HUDEP-2 (cell line): Measurements from ENCODE around the gene TOPBP1.
A peak's percentile ranks its signal among the peaks of the same experiment; 100 is the strongest.
"Not testable (repeated sequence)": the region's sequence is repeated elsewhere in the genome, so short reads cannot be mapped to it uniquely, and the experiment has no call there.

Experiments used
- DNase-seq, 76 experiments: peaks; one replicate each; lab custom pipeline; 2025; ENCODE audit not compliant: unreplicated experiment in 76 of 76; lab: John Stamatoyannopoulos, UW

TOPBP1 gene

DNA sequence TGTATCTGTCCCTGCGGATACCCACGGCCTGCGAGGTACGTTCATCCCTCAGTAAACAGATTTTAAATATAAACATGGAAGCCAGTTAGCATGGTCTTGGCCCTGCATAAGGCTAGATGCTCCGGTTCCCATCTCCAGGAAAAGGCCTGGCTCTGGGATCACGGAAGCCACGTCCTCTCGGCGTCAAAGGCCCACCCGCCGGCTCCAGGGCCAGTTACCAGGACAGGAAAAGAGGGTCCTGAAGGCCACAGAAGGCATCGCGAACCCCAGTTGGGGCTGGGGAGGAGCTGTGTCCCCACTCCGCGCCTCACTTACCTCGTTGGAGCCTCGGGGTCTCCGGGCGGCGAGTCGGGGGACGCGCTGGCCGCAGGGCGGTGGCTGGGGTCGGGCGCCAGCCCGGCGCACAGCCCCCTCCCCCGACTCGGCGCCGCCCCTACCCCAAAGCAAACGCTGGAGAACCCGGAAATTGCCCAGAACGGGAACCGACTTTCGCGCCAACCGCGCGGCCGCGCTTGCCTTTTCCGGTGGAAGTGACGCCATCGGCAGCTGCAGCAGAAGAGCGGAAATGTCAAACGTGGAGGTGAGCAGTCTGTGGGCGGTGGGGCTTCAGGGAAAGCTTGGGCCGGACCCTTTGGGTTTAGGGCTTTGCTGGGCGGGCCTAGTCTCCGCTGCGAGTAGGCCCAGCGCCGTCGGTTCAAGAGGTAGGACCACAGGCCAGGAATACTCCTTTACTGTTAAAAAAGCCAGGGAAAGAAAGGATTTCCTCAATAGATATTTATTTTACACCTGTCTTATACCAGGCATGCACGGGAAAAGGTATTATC, at the start of gene TOPBP1:
Gene TOPBP1, minus strand, starts transcription at position 488 of the 824 bp plus-strand sequence. CDS start 814 bp downstream, outside the sequence.
- peak in 72 of 76 experiments; percentile 14 to 80 (median 58) for DNase-seq

DNA sequence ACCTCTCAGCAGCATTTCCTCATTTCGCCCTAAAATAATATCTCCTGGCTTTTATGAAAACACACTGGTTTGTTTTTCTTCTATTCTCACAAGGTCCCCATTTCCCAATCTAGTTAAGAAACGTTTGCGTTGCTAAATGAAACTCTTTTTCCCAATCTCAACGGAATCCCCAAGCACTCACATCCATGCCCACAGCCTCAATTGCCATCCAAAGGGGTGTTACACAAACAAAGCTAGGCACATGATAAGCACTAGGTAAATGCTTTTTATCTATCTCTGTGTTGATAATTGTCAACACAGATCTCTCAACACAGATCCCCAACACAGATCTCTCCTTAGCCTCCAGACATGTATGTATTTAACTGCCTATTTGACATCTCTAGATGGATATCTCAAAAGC, 49.3 kb upstream of the TOPBP1 start:
- no peak for DNase-seq

DNA sequence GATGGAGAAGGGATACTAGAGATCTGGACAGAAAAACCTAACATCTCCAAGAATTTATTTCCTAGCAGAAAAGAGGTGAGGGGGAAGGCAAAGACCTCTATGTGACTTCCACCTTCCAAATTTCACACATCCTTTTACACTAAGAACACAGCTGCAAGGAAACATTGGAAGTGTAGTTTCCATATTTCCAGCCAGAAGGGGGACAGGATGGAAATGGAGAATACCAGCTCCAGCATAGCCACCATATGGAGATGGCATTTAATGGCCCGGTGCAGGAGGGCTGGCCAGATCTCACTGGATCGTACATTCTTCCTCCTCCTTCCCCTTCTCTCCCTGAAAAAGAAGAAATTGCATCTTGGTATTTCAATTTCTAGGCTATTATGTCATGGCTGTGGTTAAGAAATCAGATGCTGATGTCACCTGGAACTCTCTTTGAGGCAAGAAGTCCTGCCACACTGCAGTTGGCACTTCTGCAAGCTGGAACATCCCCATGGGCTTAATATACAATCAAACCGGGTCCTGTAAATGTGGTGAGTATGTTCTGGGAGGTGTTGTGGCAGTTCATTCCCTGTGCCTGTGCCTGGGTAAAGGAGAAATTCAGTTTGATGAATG, 47.5 kb upstream of the TOPBP1 start:
- no peak for DNase-seq

DNA sequence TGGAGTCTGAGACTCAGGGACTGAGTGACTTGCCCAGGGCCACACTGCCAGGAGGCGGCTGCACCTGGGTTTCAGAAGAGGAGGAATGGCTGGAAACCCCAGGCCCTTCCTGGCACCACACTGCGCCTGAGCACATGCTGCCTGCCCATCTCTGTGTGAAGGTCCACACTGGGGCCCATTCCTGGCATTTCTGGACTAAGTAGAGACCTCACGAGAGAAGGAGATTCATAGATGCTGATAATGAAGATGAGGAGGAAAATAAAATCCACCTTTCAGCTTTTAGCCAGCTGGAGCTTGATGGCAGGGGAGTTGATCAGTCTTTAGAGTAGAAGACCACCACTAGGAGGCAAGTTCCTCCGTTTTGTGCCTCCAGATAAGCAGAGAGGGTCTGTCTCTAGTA, 44.3 kb upstream of the TOPBP1 start:
- no peak for DNase-seq

DNA sequence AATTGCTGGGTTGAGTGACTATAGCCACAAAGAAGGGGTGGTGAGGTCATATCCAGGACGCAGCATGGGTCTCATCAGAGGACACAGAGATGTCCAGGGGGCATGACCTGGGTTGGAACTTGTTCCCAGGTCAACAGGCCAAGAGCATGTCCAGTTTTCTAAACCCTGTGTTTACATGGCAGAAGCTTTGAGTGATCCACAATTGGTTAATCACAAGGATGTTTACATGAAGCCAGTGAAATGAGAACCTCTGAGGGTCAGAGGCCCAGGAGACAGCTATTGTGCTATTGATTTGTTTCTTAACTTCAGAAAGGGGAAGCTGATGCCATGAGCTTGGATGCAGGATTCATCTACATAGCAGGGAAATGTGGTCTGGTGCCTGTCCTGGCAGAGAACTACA, 42.2 kb upstream of the TOPBP1 start:
- no peak for DNase-seq

DNA sequence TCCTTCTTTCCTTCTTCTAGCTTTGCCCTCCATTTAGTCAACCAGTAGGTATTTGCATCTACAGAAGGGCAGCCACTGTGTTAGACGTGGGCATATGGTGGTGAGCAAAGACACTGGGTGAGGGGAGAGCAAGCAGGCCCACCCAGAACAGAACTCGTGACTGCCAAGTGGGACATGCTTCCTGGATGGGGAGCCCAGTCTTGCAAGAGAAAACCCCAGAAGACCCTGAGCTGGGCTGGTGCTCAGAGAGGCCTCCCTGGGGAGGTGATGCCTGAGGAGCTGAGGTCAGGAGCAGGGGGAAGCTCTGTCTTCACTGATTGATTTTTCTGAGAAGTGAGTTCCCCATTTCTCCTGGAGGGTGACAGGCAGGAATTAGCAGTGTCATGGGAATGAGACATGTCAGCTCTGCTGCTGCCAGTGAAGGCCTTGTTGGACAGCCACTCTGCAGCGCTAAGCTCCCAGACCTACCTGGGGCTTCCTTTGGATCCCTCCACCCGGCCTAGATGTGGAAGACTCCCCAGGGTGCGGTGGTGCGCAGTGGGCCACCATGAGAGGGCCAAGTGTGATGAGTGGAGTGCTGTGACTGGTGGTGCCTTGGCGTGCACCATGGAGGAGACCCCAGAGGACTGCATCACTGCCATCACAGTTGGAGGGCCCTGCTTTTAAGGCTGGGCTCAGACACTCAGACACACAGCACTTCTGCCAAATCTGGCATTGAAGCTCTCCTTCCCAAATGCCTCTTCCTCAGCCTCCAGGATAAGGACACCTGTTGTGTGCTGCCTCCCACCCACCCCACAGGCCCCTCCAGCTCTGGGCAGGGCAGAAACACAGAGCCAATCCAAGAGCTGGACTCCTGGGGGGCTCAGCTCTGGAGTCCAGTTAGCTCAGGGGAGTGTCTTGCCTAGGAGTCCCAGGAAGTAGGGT, 40.0 kb upstream of the TOPBP1 start:
- DNase-seq: no peak

DNA sequence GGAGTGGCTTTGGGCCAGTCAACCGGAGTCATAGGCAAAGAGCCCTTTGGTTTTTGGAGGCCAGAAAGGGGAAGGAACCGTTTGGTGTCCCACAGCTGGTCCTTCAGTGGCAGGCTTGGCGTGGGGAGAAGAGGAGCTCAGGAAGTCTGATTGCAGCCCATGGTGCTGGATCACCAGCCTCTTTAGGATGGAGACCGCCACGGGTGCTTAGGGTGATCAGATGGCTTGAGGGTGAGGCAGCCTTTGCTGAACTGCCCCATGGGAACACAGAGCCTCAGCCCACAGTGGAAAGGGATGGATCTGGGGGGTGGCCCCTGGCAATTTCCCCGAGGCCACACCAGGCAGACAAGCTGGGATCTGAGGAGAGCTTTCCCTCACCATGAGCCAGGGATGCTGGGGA, 38.6 kb upstream of the TOPBP1 start:
- no peak for DNase-seq

DNA sequence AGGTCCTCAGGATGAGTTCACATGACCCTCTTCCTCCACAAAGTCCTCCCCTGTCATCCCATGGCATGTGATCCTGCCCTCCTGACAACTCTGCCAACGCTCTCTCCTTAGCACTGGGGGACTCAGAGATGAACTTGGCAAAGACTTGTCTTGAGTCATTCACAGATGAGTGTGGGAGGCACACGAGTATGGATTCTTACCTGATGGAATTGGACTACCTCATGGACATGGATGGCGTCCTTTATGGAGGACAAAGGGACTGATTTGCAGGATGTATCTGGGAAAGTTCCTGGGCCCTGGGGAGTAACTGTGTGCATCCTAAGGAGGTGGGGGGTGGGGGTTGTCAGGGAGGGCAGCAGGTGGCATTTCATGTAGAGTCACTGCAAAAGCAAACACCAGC, 38.2 kb upstream of the TOPBP1 start:
- no peak for DNase-seq

DNA sequence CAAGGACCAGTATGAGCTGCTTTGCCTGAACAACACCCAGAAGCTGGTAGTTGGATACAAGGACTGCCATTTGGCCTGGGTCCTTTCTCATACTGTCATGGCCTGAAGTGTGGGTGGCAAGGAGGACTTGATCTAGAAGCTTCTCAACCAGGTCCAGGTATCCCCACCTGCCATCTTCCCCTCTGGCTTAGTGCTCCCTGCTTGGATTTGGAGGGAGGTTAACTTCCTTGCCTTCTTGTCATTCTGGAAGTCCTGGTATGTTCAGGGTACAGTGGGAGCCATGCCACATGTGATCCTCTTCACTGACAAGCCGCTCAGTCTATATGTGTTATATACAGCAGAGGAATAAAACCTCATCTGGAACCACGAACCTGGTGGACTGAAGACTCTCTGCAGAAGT, 37.7 kb upstream of the TOPBP1 start:
- DNase-seq: no peak

DNA sequence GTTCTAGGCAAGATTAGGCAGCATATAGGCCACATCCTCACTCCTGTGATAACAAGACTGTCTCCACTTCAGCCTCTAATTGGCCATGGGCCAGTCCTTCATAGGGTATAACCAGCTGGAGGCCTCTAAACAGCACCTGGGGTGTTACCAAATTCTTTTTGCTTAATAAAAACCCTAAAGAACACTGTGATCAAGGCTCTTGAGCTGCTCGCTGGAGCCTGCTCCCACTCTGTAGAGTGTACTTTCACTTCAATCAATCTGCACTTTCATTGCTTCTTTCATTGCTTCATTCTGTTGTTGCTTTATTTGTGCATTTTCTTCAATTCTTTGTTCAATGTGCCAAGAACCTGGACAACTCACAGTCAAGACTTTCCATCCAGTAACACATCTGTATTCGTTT, 36.2 kb upstream of the TOPBP1 start:
- DNase-seq: peak in 2 of 76 experiments; percentile 2 to 21

DNA sequence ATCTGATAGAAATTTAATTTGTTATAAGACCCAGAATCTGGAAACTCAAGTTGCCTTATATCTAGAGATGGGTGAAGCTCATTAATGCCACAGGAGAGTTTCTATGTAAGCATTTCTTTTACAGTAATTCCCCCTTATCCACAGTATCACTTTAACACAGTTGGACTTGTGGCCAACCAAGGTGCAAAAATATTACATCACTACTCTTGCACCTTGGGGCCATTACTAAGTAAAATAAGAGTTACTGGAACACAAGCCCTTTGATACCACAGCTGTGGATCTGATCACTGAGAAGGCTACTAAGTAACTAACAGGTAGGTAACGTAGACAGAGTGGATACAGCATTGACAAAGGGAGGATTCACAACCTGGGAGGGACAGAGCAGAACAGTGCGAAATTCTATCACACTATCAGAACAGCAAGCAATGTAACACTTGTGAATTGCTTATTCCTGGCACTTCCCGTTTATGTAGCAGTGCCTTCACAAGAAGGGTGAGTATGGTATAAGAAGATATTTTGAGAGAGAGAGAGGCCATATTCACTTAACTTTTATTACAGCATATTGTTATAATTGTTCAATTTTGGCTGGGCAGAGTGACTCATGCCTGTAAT, 33.9 kb upstream of the TOPBP1 start:
- DNase-seq: no peak

DNA sequence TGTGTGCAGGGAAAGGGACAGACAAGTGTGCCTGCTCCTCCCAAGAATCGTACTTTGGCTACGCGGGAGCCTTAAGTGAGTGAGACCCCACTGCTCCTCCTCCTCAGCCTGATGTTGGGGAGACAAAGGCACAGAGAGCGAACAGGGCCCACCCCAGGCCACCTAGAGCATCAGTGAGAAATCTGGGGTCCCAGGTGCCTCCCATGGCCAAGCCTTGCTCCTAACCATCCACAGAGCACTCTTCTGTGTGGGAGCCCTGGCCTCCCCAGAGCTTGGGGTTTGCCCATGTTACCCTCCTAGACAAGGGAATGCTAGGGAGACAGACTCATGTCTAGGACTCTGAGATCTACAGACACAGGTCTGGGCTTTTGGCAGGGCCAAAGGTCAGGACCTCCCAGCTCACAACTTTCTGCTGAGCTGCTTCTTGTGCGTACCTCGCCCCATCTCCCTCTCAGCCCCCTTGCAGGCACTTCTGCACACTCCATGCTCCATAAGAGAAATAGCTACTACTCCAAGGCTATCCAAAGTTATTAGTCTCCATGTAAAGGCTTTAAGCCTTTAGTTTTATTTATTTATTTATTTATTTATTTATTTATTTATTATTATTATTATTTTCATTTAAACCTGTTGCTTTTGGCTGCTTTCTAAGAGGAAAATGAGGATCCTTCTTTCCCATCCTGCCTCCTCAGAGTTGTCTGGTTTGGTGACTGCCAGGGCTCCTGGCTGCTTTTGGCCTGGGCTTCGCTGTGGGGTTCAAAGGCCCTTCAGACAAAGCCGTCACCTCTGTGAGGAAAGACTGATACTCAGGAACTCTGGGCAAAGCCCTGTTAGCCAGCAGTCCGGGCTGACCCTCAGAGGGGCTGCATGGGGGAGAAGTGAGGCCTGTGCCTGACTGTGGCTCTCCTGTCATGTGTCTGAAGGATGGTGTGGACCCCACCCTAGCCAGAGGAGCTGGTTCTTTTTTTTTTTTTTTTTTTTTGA, 32.8 kb upstream of the TOPBP1 start:
- DNase-seq: no peak

DNA sequence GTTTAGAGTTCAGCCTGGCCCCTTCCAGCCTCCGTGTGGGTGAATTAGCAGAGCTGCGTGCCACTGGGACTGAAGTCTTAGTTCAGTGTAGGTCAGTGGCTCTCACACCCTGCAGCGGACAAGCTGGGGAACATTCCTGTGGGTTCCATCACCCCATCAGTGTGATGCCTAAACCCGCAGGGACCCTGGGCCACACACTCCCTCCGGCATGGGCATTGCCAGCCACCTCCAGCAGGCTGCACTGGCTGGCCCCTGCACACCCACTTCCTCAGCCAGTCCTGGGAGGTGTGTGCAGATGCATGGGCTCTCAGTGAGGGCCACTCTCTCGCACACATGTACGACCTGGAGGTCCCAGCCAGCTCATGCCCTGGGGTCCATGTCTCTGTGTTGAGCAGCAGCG, 32.1 kb upstream of the TOPBP1 start:
- no peak for DNase-seq

DNA sequence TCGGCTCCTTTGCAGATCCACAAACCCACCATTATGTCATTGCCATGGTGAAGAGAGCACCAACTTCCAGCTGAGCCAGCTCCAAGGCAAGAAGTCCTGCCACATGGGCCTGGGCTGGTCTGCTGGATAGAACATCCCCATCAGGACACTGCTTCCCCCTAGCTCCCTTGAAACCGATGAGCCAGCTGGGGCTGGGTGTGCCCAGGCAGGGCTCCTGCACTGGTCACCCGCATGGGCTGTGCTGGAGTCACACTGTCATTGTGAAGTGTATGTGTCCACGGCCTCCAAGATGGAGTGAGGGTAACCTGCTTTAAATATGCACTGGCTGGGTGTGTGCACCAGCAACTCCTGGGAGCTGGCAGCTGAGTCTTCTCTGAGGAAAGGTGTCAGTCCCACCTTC, 31.0 kb upstream of the TOPBP1 start:
- no peak for DNase-seq

DNA sequence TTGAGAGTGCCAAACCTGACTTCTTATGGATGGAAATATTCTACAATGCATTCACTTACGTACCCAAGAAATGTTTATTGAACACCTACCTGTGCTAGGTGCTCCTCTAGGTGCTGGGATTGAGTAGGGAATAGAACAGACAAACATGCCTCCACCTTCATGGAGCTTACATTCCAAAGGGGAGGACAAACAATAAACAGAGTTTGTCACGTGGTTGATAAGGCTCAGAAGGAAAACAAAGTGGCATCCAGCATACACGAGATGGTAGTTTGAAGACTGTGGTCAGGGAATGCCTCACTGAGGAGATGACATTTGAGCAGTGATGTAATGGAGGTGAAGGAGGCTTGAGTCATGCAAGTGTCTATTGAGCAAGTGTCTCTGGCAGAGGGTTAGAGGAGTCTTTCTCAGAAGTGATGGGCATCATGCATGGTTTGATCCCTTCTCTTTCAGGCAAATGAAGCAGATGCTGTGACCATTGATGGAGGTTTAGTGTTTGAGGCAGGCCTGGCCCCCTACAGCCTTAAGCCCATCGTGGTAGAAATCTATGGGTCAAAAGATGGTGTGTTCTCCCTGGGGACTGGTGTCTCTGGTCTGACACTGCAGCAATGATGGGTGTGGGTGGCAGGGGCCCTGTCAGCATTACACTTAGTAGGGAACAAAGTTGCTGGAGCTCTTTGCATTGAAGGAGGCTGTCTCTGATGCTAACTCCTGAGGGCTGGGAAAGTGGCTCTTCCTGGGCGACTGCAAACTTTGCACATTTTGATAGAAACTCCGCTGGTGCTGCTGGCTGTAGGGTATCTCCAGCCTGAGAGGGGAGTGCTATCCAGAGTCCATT, 29.7 kb upstream of the TOPBP1 start:
- no peak for DNase-seq

DNA sequence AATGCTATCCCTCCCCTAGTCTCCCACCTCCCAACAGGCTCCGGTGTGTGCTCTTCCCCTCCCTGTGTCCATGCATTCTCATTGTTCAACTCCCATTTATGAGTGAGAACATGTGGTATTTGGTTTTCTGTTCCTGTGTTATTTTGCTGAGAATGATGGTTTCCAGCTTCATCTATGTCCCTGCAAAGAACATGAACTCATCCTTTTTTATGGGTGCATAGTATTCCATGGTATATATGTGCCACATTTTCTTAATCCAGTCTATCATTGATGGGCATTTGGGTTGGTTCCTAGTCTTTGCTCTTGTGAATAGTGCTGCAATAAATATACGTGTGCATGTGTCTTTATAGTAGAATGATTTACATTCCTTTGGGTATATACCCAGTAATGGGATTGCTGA, 16.3 kb upstream of the TOPBP1 start:
- not testable (repeated sequence) for DNase-seq

DNA sequence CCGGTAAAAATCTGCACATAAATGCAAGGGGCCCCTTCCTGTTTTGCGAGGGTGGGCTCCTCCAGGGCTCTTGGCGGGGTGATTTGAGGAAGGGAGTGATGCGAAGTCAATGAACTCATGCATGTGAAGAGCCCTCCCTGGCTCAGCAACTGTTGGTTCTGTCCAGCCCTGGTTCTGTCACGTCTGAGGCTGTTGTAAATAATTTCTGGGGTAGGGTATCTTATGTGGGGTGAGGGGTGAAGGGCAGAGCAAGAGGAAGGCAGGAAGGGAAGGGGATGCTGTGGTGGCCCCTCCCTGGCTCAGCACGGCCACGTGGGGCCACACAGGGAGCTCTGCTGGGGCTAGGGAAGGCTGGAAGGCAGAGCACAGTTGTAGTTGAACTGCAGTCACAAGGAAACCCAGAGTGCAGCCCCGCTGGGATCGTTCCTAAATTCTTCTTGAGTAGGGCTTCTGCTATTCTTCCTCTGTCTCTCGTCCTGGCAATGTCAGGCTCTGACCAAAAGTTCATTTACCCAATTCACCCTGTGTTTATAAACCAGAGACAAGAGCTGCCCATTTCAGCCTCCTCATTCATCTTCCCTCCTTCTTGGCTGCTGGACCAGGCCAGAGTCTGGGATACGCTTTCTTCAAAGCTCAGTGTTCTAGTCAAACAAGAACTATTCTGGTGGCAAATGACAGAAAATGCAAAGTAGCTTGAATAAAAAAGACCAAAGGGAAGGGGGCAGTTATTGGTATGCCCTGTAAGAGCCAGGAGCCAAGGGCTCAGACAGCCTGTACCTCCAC, 14.8 kb upstream of the TOPBP1 start:
- DNase-seq: no peak
